Midbrain (tissue), 1 donor: Measurements from ENCODE around the gene GPHN.
A peak's percentile ranks its signal among the peaks of the same experiment; 100 is the strongest.

Experiments
- DNase-seq: peaks from one replicate; lab custom pipeline; 2025; lab: John Stamatoyannopoulos, UW

The GPHN gene

DNA sequence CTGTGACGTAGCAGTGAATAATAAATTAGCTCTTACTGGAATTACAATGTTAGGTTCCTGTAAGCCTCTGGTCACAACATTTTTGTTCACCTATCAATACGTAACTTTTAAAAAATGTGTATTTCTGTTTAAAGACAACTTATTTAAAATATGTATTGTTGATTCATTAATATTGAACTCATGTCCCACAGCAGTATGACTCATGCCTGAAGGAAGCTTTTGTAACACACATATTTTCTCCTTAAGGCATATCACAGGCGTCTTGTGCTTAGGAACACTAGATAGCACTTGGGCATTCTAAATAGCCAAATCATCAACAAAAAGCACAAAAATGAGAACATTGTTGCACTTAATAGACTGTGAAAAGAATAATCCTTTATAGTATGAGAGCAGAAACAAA is 92.5 kb downstream of the GPHN start:
- no peak for DNase-seq

DNA sequence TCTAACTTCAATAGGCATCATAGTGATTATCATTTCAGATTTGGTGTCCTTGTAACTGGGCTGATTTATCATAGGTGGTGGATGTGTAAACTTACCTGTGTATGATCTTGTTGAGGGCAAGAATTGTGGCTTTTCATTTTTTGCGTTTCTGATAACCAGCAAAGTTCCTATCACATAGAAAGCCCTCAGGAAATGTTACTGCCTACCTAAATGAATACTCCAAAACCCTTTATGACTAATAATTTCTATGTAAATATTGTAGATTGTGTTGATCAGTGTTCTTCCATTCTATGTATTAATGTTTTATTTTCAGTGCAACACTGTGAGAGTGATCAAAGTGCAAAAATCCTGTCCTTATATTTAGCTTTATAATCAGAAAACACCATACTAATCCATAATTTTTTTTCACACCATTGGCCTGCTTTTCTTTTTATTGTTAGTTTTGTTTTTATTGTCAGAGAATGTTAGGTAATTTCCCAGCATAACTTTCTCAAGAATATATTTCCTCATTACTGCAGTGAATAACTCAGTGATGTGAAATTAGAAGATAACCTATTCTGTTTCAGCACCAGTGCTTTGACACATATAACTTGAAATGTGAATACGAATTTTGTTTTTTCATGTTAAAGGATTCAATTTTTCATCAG is 94.1 kb downstream of the GPHN start:
- no peak for DNase-seq

DNA sequence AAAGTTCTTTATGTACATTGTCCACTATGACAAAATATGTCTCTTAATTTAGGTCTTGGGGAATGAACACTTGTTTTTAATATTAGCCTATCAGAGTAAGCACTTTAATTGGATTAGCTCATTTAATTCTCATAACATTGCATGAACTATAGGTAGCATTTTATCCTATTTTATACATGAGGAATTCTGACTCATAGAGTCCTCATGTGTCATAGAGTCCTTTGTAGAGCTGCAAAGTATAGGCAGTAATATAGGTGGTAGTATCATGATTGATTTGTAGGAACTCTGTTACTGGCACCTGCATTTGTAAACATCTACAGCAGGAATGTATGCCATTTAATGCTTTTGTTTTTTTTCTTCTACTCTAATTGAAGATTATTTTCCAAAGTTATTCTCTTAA is 96.0 kb downstream of the GPHN start:
- no peak for DNase-seq

DNA sequence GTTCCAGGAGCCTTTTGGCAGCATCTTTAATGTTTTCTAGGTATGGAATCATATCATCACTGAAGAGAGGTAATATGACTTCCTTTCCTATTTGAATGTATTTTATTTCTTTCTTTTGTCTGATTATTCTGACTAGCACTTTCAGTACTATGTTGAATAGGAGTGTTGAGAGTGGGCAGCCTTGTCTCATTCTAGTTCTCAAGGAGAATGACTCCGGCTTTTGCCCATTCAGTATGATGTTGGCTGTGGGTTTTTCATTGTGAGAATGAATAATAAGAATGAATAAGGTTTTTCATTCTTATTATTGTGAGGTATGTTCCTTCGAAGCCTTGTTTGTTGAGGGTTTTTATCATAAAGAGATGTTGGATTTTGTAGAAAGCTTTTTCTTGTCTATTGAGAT is 98.9 kb downstream of the GPHN start:
- no peak for DNase-seq

DNA sequence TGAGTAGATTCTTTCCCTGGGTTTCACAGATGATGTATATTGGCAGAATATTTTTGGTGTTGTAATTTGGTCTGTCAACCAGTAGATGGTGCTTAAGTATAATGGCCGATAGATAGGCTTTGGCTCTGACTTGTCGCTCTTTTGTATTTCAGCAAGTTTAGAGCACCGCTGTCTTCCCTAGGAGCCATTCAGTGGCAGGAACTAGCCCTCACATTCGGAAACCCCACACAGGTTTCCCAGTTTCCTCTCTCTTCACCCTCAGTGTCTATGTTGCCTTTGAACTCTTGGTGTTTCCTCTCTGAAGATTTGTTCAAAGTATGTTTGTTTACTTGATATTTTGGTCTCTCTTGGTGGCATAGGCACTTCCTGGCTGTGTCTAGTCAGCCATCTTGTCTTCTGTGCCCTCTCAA is 102.2 kb downstream of the GPHN start:
- no peak for DNase-seq

DNA sequence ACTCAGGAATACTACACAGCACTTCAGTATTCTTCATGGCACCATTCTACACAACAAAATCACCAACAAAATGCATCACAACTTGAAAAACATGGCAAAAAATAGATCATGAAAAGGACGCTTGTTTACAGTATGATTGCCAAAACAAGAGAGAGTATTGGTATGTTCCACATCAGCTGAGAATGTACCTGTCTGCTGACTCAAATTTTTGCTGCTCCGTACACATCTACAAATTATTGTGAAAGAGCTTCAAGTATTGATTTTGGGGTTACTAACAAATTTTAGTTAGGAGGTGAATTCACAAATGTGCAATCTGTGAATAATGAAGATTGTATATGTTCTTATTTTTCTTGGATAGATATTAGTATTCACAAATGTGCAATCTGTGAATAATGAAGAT is 105.4 kb downstream of the GPHN start:
- DNase-seq: no peak

DNA sequence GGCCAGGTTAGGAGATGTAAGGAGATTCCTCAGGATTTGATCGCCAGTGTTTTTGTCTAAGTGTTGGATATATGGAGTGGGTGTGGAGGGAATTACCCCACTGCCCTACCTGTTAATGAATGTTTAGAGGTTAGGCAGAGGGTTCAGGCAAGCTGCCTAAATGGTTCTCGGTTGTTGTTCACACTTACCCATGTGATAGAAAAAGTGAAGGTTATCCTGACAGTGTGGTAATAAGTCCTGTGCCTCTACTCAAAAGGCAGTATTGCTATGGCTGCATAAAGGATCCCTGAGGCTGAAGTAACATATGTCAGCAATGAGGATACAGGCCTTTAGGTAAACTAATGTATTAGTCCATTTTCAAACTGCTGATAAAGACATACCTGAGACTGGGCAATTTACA is 112.0 kb downstream of the GPHN start:
- DNase-seq: no peak

DNA sequence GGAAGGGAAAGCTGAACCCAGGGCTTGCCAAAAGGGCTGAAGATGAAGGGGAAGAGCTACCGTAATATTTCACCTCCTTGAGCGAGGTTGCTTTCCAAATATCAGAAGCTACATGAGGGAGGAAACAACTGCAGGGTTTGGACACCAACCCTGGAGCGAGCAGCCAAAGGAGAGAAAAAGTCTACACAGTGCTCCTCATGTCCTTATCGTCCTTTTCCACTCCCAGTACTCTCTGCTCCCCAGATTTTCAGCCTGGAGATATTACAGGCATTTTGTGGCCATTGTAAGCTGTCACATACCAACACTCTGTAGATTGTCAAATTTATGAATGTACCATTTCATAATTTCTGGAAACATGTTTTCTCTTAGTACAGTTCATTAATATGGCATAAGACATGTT is 115.9 kb downstream of the GPHN start:
- no peak for DNase-seq

DNA sequence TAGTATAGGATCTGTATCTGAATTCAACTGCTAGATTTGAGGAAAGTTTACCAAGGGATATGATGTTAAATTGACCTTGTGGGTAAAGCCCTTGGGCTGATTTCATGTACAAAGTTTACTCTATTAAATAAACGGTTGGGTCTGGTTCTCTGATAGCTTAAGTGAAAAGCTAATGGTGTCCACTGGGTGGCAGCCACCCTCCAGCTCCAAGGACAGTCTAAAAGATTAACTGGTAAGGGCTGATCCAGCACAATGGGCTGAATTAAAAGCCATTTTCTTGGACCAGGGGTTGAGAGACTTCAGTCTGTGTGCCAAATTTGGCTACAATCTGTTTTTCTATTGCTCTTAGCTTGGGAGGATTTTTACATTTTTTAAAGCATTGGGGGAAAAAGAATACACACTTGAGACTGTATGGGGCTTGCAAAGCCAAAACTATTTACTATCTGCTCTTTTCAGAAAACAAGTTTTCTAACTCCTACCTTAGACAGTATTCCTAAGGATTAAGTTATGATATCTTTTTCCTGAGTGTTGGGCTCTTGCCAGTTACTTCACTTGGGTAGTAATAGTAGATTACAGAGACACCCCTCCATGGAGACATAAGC is 116.5 kb downstream of the GPHN start:
- peak; percentile 49 for DNase-seq

DNA sequence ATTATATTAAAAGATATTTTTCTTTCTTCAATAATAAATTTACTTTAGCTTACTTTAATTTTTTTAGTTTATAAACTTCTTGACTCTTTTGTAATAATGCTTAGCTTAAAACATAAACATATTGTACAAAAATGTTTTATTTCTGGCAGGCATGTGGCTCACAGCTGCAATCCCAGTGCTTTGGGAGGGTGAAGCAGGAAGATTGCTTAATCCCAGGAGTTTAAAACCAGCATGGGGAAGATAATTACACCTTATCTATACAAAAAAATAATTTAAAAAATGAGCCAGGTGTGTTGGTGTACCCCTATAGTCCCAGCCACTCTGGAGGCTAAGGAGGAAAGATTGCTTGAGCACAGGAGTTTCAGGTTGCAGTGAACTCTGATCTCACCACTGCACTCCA is 120.7 kb downstream of the GPHN start:
- DNase-seq: no peak

DNA sequence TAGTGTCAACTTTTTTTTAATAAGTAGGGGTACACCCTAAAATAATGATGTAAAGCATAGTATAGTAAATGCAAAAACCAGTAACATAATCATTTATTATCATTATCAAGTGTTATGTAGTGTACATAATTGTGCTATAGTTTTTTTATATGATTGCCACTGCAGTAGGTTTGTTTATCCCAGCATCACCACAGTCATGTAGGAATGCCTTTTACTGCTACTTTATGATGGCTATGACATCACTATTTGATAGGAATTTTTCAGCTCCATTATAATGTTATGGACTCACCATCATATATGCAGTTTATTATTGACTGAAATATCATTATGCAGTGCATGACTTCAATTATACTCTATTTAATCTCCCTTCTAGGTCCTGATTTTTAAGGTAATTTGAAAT is 121.6 kb downstream of the GPHN start:
- no peak for DNase-seq

DNA sequence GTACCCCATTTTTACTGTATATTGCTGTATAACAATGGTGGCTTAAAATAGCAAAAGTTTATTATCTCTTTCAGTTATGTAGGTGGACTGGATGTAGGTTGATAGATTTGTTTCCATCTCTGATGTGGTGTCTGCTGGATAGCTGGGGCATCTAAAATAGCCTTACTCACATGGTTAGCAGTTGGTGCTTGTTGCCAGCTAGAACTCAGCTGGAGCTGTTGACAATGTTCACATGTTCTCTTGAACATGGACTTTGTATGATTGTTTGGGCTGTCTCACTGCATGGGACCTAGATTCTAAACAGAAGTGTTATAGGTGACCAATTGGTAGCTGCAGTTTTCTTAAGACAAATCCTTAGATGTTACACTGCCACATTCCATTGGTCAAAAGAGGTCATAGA is 126.9 kb downstream of the GPHN start:
- DNase-seq: no peak

DNA sequence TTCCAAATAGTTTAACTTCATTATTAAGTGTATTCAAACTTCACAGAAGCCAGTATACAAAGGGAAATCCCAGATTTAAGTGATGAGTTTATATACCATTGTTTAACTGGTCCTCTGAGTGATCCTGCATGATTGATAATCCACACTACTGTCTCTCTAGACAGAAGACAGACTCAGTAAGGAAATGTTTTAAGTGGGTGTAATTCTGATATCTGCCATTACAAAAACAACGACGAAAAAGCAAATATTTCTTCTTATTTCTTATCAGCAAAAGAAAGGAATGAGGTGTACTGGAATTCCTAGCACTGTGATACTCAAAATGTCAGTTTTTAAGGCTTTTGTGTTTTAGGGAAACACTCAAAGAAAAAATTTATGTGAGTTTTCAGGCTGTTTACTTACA is 127.5 kb downstream of the GPHN start:
- no peak for DNase-seq

DNA sequence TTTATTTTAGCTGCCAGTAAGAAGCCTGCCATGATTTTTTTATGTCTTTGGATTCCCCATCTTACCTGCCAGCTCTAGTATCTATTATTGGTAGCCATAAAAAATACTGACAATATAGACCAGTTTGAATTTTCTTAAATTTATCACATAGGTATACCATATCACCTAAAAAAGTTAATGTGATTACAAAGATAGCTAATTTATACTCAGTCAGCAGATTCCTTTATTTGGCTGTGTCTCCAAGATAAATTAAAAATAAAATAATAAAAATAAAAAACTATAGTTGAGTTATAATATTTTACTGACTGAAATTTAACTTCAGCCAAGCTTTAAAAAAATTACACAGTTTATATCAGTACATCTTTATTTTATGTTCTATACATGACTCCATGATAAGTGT is 128.3 kb downstream of the GPHN start:
- no peak for DNase-seq

DNA sequence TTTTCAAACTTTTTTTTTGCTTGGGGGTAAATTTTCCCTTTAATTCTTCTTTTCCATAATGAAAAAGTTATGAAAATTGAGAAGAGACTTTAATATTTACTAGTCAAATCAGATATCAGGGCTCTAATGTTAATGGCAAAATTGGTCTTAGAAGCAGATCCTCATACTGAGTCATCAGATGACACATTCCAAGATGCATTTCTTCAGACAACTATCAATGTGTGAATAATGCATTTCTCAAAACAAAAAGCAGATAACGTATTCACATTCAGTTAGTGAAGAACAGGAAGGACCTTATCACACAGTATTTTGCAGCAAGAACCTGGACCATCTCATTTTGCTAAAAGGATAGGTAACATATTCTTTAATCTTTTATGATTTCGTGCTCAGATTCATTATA is 130.7 kb downstream of the GPHN start:
- DNase-seq: no peak

DNA sequence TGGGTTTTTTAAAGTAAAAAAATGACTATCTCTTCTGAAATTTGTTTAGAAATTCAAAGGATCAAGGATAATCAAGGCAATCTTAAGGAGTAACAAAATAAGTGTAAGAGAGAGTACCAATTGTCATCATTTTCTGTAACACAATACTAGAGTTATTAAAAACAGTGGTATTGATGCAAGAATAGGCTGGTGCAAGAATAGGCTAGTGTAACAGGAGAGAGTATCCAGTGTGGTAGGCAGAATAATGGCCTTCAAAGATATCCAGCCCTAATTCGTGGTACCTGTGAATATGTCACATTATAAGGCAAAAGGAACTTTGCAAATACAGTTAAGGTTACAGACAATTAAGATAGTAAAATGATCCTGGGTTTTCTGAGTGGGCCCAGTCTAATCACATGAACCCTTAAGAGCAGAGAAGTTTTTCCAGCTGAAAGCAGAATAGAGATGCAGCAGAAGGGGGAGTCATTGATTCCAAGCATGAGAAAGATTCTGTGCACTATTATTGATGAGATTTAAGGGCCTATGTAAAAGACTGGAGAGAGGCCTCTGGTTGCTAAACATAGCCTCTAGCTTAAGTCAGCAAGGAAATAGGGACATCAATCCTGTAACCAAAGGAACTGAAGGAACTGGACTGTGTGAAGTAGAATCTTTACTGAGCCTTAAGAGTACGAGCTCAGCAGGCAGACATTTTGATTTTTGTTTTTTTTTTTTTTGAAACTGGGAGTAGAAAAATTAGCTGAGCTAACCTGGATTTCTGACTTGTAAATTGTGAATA is 134.1 kb downstream of the GPHN start:
- DNase-seq: no peak

DNA sequence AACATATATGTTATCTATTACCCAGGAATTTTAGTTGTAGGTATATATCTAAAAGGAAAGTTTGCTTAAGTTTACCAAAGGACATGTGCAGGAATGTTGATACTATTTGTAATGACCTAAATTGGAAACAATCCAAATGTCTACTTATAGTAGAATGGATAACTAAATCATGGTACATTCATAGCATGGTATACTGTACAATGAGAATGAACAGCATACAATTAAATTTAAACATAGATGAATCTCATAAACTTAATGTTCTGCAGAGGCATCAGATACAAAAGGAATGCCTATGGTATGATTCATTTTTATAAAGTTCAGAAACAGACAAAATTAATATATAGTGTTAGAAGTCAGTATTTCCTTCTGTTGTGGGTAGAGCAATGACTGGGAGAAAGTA is 135.4 kb downstream of the GPHN start:
- no peak for DNase-seq

DNA sequence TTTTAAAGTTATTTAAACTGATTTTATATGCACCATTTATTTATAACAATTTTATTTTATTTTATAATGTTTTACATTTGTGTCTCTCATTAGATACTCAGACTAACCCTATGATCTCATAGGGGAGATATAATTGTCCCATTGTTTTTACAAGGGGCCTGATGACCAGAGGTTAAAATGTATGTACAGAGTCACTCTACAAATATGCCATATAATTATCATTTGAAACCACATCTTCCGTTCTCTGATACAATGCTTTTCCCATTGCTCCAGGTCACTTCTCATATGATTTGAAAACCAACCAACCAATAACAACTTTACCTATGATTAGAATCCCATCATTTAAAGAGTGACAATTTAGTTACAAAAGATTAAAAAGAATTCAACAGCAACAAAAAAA is 137.8 kb downstream of the GPHN start:
- no peak for DNase-seq

DNA sequence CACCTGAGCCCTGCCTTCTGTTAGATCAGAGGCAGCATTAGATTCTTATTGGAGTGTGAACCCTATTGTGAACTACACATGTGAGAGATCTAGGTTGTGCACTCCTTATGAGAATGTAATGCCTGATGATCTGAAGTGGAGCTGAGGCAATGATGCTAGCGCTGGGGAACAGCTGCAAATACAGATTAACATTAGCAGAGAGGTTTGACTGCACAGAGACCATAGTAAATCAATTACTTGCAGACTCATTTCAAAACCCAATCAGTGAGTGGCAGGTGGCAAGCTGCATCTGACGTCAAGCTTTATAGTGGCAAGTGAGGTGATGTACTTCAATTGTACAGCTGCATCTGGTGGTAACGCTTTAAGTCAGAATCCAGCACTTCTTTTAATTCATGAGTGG is 141.6 kb downstream of the GPHN start:
- no peak for DNase-seq

DNA sequence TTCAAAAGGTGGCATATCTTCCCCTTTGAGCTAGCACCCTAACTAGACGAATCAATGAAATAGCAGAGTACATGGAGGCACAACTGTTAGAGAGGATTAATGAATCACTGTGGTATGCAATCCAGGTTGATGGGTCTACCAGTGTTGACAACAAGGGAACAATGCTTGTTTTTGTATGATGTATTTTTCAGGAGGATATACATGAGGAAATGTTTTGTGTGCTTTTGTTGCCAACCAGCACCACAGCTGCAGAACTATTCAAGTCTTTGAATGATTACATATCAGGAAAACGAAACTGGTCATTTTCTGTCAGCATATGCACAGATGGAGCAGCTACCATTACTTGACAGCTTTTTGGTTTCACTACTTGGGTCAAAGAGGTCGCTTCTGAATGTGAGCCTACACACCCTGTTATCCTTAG is 142.6 kb downstream of the GPHN start:
- no peak for DNase-seq

DNA sequence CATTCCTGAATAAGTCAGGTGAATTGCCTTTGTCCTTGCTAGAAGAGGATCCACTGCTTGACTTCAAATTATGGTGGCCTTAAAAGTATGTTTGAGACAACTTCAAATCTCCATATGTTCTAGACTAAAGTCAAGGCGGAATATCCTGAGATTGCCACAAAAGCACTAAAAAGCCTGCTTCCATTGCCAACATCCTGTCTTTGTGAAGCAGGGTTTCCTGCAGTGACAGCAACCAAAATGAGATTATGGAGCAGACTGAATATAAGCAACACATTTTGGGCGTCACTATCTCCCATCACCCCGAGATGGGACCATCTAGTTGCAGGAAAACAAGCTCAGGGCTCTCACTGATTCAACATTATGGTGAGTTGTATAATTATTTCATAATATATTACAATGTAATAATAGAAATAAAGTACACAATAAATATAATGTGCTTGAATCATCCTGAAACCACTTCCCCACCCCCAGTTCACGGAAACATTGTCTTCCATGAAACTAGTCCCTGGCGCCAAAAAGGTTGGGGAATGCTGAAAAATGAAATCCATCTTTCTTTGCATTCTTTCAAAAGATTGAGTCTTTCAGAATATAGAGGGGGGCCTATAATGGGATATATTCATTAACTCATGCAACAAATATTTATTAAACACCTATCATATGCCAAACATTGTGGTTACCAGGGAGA is 143.7 kb downstream of the GPHN start:
- no peak for DNase-seq

DNA sequence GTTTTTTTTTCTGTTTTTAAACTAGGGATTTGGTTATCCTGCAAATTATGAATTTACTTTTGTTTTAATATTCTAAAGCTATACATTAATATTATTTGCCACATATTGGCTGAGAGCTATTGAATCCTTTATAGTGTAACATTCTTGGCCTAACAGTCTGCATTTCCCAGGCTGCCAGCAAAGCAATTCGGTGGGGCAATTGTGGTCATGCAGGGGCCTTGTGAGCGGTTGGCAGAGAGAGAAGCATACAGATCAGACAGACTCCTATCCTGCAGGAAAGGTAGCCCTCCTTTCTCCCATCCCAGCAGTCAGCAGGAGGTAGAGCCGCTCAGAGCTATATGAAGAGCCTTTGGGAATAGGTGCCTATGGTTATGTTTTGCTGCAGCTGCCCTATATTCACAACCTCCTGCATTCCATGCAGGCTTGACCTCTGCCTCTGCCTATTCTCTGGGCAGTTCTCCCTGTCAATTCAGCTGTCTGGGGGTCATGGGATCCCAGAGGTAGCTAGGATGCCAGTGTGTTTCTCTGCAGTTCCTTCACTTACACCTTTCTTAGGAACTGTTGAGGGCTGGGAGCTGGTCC is 144.7 kb downstream of the GPHN start:
- DNase-seq: peak; percentile 4

DNA sequence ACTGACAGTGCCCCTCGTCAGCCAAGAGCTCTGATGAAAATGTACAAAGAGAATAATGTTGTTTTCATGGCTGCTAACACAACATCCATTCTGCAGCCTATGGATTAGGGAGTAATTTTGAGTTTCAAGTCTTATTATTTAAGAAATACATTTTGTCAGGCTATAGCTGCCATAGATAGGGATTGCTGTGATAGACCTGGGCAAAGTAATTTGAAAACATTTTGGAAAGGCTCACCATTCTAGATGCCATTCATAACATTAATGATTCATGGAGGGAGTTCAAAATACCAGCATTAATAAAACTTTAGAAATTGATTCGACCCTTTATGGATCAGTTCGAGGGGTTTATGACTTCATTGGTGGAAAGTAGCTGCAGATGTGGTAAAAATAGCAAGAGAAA is 149.8 kb downstream of the GPHN start:
- DNase-seq: no peak
